Posterior vena cava (tissue), 2 donors: ENCODE data around the gene CNTRL. TPM values are rescaled to one million over a fixed set of nuclear protein-coding genes. Genes with fewer than 3 reads are reported as not detected.
A peak's percentile ranks its signal among the peaks of the same experiment; 100 is the strongest.
"Not testable (repeated sequence)": the region's sequence is repeated elsewhere in the genome, so short reads cannot be mapped to it uniquely, and the experiment has no call there.

Experiments
- DNase-seq: peaks from one replicate; pipeline ENCODE4 v3.0.0-alpha.2; 2020; ENCODE audit warnings: low spot score
- intact Hi-C, 2 donors: fragments of 100-400 bp; cut with DNase I; formaldehyde crosslinking; loops; one replicate each; pipeline versions ENCODE4 v1.14.1 to v1.14.2; 2022 to 2023
- total RNA-seq, 2 donors: library from RNA; stranded (reverse); fragmentation: NEBNext Ultra II Directional; extraction: Animal tissue kit (Norgen Biotek cat#: 25700); gene quantifications; one replicate each; pipeline ENCODE4 v1.2.1, GENCODE V29; 2021
- donor health status: DM: yes; HTN: yes; CAD: no.
- donor health status: DM: yes; HTN: yes; CAD: no.

Gene CNTRL
- total RNA-seq, 2 donors from 2014 or later: 13.6 to 15.2 TPM

DNA sequence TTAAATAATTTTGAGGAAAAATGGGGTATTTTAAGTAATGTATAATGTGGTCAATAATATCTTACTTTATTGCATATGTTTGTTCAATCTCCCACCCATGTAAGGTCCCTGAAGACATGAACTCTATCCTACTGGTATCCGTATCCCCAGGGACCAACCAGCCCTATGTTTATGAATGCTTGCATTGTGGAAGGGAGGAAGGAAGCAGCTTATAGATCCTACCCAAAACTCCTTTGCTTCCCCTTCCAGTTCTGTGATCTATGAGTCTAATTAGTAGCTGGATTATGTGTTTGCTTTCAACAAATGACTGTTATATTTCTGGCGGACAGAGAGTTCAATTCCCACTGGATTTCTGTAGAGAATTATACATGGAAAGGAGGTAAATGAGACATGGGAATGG lies 45.6 kb downstream of the CNTRL start:
- intact Hi-C loops: no loop called here
- DNase-seq: no peak

DNA sequence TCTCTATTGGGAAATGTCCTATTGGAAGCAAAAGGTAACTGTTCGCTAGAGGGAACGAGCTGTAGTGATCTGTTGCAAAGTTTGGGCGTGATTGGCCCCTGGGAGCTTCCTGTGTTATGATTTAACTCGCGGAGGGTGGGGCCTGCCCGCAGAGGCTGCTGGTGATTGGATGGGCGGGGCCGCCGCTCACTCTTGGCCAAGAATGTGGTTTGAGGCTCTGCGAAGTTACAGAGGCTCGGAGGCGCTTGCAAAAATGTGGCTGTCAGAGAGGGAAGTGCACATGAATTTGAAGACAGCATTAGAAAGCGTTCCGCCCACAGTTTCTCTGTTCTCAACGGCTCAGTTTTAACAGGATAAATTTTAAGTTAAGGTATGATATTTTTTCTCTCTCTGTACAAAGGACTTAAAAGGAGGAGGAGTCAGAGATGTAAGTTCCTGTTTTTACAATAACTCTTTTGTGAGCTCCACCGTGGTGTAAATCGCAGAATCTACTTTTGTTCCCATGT lies 46.9 kb downstream of the CNTRL start:
- intact Hi-C loops: no loop called here

DNA sequence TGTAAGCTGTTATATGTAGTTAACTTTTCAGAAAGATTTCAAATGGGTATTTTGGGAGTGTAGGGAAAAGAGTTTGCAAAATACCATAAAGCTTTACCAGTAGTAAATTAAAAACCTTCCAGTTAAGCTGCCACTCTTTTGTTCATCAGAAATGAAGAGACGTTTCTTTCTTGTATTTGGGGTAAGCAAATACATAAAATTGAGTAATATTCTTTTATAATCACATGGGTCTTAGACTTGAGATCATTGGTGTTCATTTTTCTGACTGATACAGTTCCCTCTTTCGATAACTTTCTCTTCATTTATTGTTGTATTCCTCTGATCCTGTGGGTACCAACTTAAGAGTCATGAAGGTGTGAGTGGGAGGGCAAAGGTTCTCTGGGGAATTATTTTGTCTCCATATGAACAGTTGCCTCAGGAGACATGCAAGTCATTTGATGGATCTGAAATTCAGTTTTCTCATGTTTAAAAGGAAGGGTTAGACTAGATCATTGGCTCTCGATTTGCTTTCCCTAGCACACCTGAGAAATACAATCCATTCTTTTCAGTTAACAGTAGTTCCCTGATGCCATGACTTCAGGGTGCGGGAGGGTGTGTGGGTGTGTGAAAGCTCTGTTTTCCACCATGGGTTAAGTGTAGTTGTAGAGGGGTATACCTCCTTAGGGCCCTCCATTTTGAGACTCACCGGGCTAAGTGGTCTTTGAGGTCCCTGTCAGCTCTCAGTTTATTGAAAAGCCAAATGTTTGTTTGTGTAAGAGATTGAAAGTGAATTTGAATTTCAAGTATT lies 47.7 kb downstream of the CNTRL start:
- DNase-seq: no peak
- intact Hi-C loops: no loop called here

More for the DNA sequence above, 46.9 kb downstream of the CNTRL start:
- peak; percentile 99 for DNase-seq

- intact Hi-C loops: no loop called here
- DNase-seq: no peak
Measured at GRCh38 chr9:121123816-121124535, 49.2 kb downstream of the CNTRL start.

DNA sequence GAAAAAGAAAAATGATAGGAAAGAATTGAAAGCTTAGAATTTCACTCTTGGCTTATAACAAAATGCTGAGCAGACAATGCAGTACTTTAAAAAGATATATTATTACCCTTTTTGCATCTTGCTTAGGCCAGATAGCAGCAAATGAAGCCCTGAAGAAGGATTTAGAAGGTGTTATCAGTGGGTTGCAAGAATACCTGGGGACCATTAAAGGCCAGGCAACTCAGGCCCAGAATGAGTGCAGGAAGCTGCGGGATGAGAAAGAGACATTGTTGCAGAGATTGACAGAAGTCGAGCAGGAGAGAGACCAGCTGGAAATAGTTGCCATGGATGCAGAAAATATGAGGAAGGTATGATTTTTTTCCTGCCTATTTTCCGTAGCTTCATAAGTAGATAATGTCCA lies 50.8 kb downstream of the CNTRL start:
- DNase-seq: no peak
- intact Hi-C loops: no loop called here

GRCh38 chr9:121129384-121129783 lies 54.6 kb downstream of the CNTRL start:
- intact Hi-C loops: not testable (repeated sequence)

GRCh38 chr9:121133104-121133816 lies 58.5 kb downstream of the CNTRL start:
- DNase-seq: no peak
- intact Hi-C loops: no loop called here

More at GRCh38 chr9:121129384-121129783, 54.6 kb downstream of the CNTRL start:
- not testable (repeated sequence) for DNase-seq

DNA sequence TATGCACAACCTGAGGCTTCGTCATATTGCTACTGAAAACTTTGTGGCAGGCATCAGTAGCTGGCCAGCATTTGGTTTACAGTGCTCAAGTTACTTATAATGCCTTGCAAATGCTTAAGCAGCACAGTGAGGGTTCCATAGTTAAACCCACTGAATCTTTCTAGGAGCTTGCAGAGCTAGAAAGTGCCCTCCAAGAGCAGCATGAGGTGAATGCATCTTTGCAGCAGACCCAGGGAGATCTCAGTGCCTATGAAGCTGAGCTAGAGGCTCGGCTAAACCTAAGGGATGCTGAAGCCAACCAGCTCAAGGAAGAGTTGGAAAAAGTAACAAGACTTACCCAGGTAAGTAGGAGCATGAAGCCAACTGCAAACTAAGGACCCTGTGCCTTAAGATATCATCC lies 60.9 kb downstream of the CNTRL start:
- intact Hi-C loops: no loop called here
- DNase-seq: no peak

DNA sequence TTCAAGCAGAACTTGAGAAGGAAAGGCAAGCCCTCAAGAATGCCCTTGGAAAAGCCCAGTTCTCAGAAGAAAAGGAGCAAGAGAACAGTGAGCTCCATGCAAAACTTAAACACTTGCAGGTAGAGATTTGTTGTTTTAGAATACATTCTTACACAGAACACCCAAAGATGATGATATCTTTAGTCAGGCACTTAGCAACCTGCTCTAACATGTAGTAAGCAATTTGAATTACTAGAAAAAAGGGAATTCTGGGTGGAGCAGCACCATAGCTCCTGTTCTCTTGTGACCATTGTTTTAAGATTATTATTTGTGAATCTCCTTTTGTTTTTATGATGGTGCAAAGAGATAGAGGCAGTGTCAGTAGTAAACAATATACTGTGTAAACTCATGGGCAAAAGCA lies 63.8 kb downstream of the CNTRL start:
- DNase-seq: no peak

GRCh38 chr9:121138973-121139372 lies 64.2 kb downstream of the CNTRL start:
- DNase-seq: no peak
- intact Hi-C loops: no loop called here

More for the DNA sequence above, 63.8 kb downstream of the CNTRL start:
- intact Hi-C loops: no loop called here

- intact Hi-C loops: no loop called here
- no peak for DNase-seq
Measured at GRCh38 chr9:121140162-121140561, 65.4 kb downstream of the CNTRL start.

DNA sequence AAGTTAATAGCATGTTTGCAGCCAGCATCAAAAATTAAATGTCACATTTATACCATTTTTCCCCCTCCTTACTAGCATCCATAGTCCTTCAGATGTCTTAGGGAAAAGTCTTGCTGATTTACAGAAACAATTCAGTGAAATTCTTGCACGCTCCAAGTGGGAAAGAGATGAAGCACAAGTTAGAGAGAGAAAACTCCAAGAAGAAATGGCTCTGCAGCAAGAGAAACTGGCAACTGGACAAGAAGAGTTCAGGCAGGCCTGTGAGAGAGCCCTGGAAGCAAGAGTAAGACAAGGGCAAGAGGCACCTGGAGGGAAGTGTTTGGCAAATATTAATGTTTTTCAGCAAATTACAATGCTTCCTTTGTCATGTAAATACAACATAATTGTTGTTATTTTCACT lies 66.6 kb downstream of the CNTRL start:
- intact Hi-C loops: no loop called here
- DNase-seq: no peak

DNA sequence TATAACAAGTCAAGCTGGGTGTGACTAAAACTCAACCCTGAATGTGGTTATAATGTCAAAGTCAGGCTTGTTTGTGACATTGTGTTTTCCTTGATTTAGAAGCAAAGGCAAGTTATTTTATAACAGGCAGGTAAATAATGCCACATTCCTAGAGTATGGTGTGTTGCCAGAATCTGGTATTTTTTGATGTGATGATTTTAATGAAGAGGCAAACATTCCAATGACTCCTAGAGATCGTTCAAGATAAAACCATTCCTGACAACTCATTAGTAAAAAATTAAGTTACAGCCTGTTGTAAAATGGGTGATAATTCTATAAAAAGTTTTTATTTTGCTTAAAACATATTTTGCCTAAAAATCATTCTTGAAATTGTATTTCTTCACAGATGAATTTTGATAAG lies 67.0 kb downstream of the CNTRL start:
- intact Hi-C loops: no loop called here
- DNase-seq: no peak

- intact Hi-C loops: no loop called here
- no peak for DNase-seq
Measured at GRCh38 chr9:121143771-121144170, 69.0 kb downstream of the CNTRL start.

DNA sequence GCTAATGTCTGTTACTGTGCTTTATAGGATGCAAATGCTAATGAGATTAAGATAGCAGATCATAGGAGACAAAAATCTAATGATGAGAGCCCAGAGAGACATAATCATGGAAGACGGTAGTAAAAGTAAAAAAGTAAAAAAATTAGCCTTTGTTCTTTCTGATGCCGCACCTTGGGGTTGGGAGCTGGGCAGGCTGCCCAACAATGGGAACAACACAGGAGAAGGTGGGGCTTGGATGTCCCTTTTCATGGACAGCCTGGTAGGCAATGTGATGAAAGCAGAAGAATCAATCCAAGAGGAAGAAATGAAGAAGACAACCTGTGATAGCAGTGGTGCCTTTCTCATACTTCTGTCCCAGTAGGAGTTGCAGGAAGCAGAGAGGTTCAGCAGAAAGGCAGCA lies 69.7 kb downstream of the CNTRL start:
- intact Hi-C loops: no loop called here
- no peak for DNase-seq

DNA sequence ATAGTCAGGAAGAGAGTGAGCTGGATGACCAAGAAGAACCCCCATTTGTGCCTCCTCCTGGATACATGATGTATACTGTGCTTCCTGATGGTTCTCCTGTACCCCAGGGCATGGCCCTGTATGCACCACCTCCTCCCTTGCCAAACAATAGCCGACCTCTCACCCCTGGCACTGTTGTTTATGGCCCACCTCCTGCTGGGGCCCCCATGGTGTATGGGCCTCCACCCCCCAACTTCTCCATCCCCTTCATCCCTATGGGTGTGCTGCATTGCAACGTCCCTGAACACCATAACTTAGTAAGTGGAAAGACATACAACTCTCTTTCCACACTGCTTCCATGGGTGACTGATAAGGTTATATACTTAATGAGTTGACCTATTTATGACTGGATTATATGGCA lies 75.4 kb downstream of the CNTRL start:
- intact Hi-C loops: no loop called here

DNA sequence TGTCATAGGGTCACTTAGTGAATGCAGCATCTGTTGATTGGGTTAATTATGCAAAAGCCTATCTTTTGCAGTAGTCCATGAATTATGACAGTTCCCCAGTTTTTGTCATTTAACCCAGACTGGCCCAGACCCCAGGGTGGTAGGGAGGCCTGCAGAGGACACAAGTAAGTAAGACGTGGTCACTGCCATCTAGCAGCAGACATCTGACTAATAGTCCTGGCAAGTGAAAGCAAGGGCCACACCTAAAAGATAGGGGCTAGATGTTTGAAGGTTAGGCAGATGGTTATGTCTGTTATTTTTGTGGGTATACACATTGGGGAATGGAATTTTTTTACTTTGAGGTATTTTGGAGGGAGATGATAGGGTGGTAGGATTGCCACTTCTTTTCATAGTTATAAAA lies 78.9 kb downstream of the CNTRL start:
- intact Hi-C loops: no loop called here
- DNase-seq: no peak

More for the DNA sequence above, 75.4 kb downstream of the CNTRL start:
- no peak for DNase-seq

- DNase-seq: no peak
- intact Hi-C loops: no loop called here
Measured at GRCh38 chr9:121154782-121155181, 80.0 kb downstream of the CNTRL start.

GRCh38 chr9:121156263-121156731 lies 81.5 kb downstream of the CNTRL start:
- intact Hi-C loops: no loop called here
- no peak for DNase-seq

- DNase-seq: no peak
- intact Hi-C loops: no loop called here
Measured at GRCh38 chr9:121157939-121158338, 83.2 kb downstream of the CNTRL start.
